ENCODE data around the gene PPP3R1.

GRCh38 chr2:68217729-68218128 lies 34.6 kb downstream of the PPP3R1 start:
- TF ChIP-seq ZBTB8A (tag by site-specific recombination; IDR thresholded peaks at IDR 0.05): no peak
- TF ChIP-seq PBX3 (CRISPR knock-in tag; IDR thresholded peaks at IDR 0.05): no peak
- TF ChIP-seq ZBTB26 (tag by site-specific recombination; optimal IDR thresholded peaks at IDR 0.05): no peak
- no peak for TF ChIP-seq ZNF362 (tag by site-specific recombination; IDR thresholded peaks at IDR 0.05)
- no peak for TF ChIP-seq ZNF621 (tag by site-specific recombination; IDR thresholded peaks at IDR 0.05)
- TF ChIP-seq REST (tag by site-specific recombination; IDR thresholded peaks at IDR 0.05): no peak
- no peak for TF ChIP-seq ZNF558 (tag by site-specific recombination; IDR thresholded peaks at IDR 0.05)
- no peak for TF ChIP-seq ZNF398 (tag by site-specific recombination; IDR thresholded peaks at IDR 0.05)
- no peak for TF ChIP-seq ZNF629 (tag by site-specific recombination; IDR thresholded peaks at IDR 0.05)
